ENCODE results near the gene ATOH8. TPM values are rescaled to one million over a fixed set of nuclear protein-coding genes. Genes with fewer than 3 reads are reported as not detected.

ATOH8 gene
- total RNA-seq, 1 experiment from 2014 or later = 0.20 TPM

DNA sequence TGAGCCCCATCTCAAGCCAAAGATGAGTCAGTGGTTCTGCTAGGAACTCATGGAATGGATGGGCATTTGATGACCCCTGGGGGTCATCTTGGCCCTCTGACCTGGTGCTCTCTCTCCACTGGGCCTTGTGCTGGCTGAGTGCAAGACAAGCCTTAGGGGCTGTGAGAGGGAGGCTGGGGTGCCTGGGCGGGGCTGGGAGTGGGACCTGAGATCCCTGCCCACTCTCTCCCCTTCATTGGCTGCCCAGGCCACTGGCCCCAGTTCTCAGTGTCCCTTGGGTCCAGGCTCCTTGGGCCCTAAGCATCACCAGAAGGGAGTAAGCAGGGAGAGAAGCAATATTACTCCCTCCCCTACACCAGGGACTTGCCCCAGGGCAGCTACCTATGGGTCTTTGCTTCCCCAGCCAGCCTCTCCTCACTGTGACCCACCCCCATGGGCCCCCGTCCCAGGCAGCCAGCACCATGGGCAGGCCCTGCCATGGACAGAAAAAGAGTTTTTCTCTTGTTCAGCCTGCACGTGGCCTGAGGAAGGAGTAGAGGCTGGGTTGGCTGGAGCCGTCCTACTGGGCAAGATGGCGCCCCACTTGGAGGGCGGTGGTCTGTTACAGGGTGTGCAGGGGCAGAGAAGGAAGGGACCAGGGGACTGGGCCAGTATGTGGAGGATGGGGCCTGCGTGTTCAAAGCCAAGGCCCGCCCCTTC is 33.6 kb downstream of the ATOH8 start:
- Histone ChIP-seq H2BK12ac (ENCODE audit: insufficient read length, low read depth, low read length) (no peak overlapping the region), H2BK120ac (ENCODE audit: low read depth, low read length, poor library complexity, severe bottlenecking) (no peak overlapping the region), H3K23me2 (ENCODE audit: insufficient read length, low read depth, low read length, poor library complexity, severe bottlenecking) (no peaks in the 10 kb centered on the region), H4K20me1 (ENCODE audit: control insufficient read depth, insufficient read depth, insufficient read length) (no peaks in the 10 kb centered on the region), H4K5ac (ENCODE audit: insufficient read length, low read depth, low read length) (no peak overlapping the region), H4K91ac (ENCODE audit: insufficient read length, low read depth, low read length) (no peak overlapping the region), H4K8ac (replicated peaks; ENCODE audit: insufficient read length, low read depth, low read length) (no peak overlapping the region), H3K18ac (ENCODE audit: insufficient read length, low read depth, low read length) (no peak overlapping the region), H3K23ac (ENCODE audit: insufficient read length, low read depth, low read length) (no peak overlapping the region), H3K79me2 (ENCODE audit: insufficient read depth, low read length) (no peaks in the 10 kb centered on the region), H2BK15ac (ENCODE audit: low read depth, low read length) (no peak overlapping the region), H3K27ac (ENCODE audit: insufficient read length, low read depth, low read length) (no peak overlapping the region), H3K14ac (ENCODE audit: insufficient read depth, low read length) (no peak overlapping the region; the same call in 1 of the 2 replicates), H3K4ac (ENCODE audit: low read depth, low read length) (no peak overlapping the region), H3K79me1 (ENCODE audit: insufficient read depth, low read depth, low read length, poor library complexity, severe bottlenecking) (no peaks in the 10 kb centered on the region), H2AK5ac (ENCODE audit: insufficient read length, low read length) (no peak overlapping the region), H2BK5ac (ENCODE audit: insufficient read length, low read length) (no peak overlapping the region), H3K9me3 (ENCODE audit: control insufficient read depth, low read depth, low read length) (no peaks in the 10 kb centered on the region), H3T11ph (ENCODE audit: low read length) (no peak overlapping the region), H3K9ac (ENCODE audit: extremely low read depth, insufficient read length, low read length) (no peak overlapping the region), H3K56ac (ENCODE audit: insufficient read length, low read depth, low read length) (no peak overlapping the region), H2AFZ (ENCODE audit: low read length) (no peak overlapping the region), H3K4me1 (ENCODE audit: insufficient read depth, low read length) (no peaks in the 10 kb centered on the region), H3K4me2 (ENCODE audit: insufficient read depth, insufficient read length, low read length) (no peak overlapping the region), H2BK20ac (ENCODE audit: low read depth, low read length, poor library complexity, severe bottlenecking) (no peak overlapping the region), H3K27me3 (ENCODE audit: insufficient read depth, low read length) (no peaks in the 10 kb centered on the region)
- H3K4me3 Mint-ChIP-seq = no peak overlapping the region
- WGBS (ENCODE audit: extremely low coverage, insufficient read length, low lambda C conversion rate) = no CpG with 5 or more reads among the region's 8 CpGs
- TF ChIP-seq, protein P1, sequence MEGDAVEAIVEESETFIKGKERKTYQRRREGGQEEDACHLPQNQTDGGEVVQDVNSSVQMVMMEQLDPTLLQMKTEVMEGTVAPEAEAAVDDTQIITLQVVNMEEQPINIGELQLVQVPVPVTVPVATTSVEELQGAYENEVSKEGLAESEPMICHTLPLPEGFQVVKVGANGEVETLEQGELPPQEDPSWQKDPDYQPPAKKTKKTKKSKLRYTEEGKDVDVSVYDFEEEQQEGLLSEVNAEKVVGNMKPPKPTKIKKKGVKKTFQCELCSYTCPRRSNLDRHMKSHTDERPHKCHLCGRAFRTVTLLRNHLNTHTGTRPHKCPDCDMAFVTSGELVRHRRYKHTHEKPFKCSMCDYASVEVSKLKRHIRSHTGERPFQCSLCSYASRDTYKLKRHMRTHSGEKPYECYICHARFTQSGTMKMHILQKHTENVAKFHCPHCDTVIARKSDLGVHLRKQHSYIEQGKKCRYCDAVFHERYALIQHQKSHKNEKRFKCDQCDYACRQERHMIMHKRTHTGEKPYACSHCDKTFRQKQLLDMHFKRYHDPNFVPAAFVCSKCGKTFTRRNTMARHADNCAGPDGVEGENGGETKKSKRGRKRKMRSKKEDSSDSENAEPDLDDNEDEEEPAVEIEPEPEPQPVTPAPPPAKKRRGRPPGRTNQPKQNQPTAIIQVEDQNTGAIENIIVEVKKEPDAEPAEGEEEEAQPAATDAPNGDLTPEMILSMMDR (conservative IDR thresholded peaks at IDR 0.05) = no peak
- H3K27me3 Mint-ChIP-seq (ENCODE audit: low read depth) = peaks cover 12% of the 10 kb centered on the region
- DNase-seq = no peak
- peaks cover 4 to 14% of the 10 kb centered on the region in 2 experiments; a peak in 3 of 4 replicates for H3K4me1 Mint-ChIP-seq
- H3K9me3 Mint-ChIP-seq = no peaks in the 10 kb centered on the region
- no peaks in the 10 kb centered on the region for H3K36me3 Mint-ChIP-seq (ENCODE audit: insufficient read depth in 1 of 3, low read depth in 3 of 3)
- peak overlapping the region in 1 of 3 experiments; percentile 48; a peak in 1 of 7 replicates for H3K27ac Mint-ChIP-seq
